ENCODE results near the gene CKAP2. TPM values are rescaled to one million over a fixed set of nuclear protein-coding genes. Genes with fewer than 3 reads are reported as not detected.

The CKAP2 gene
- total and polyA plus RNA-seq, 2 of the 8 experiments (the other 6 are each of a cell fraction or from before 2014, with no cell fraction given): 8.3 to 70.7 TPM

GRCh38 chr13:52450012-52450792, 5.1 kb upstream of the CKAP2 start, which contains the start of gene VPS36 (continued):
- peak; percentile 56 for TF ChIP-seq TAF1 (IDR thresholded peaks at IDR 0.05; ENCODE audit: low read depth, low read length)
- TF ChIP-seq SIX5 (IDR thresholded peaks at IDR 0.05; ENCODE audit: low read depth, low read length): no peak
- no peak for TF ChIP-seq CHD2 (IDR thresholded peaks at IDR 0.05; ENCODE audit: low read length)
- peak; percentile 20 for TF ChIP-seq TEAD4 (IDR thresholded peaks at IDR 0.05; ENCODE audit: low read depth, low read length)
- TF ChIP-seq CREB1 (IDR thresholded peaks at IDR 0.05): peak; percentile 69
- TF ChIP-seq JUND (IDR thresholded peaks at IDR 0.05; ENCODE audit: low read length): 0 out of 2 replicates have a peak, but pooled peaks have one; percentile 4
- TF ChIP-seq NANOG (IDR thresholded peaks at IDR 0.05; ENCODE audit: insufficient read depth, low read depth, low read length, poor library complexity, severe bottlenecking): peak; percentile 55
- peak; percentile 77 to 94 for TF ChIP-seq RAD21 (IDR thresholded peaks at IDR 0.05 in 1 of 2, conservative IDR thresholded peaks at IDR 0.05 in 1 of 2; ENCODE audit: low read depth in 2 of 2, low read length in 2 of 2)
- peak; percentile 93 for TF ChIP-seq YY1 (IDR thresholded peaks at IDR 0.05; ENCODE audit: low read depth, low read length)
- TF ChIP-seq TBP (IDR thresholded peaks at IDR 0.05; ENCODE audit: low read depth, low read length): peak; percentile 37
- 0 out of 2 replicates have a peak, but pooled peaks have one; percentile 27 for TF ChIP-seq TCF12 (IDR thresholded peaks at IDR 0.05; ENCODE audit: low read depth, low read length)
- TF ChIP-seq POLR2AphosphoS5 (IDR thresholded peaks at IDR 0.05; ENCODE audit: low read depth, low read length): peak; percentile 83
- TF ChIP-seq CTBP2 (IDR thresholded peaks at IDR 0.05; ENCODE audit: borderline replicate concordance, insufficient read depth, insufficient read length, low read length): peak; percentile 33
- 0 out of 2 replicates have a peak, but pooled peaks have one; percentile 13 for TF ChIP-seq KDM1A (IDR thresholded peaks at IDR 0.05; ENCODE audit: borderline replicate concordance, low read length)
- TF ChIP-seq MAFK (IDR thresholded peaks at IDR 0.05; ENCODE audit: low read depth, low read length): no peak
- peak in 1 of 2 experiments; percentile 64; a peak in 1 of 4 replicates for TF ChIP-seq HDAC2 (IDR thresholded peaks at IDR 0.05; ENCODE audit: borderline replicate concordance in 1 of 2, low read depth in 2 of 2, low read length in 2 of 2)
- TF ChIP-seq SP4 (IDR thresholded peaks at IDR 0.05; ENCODE audit: low read length): 0 out of 2 replicates have a peak, but pooled peaks have one; percentile 60
- peak; percentile 90 for TF ChIP-seq TAF7 (optimal IDR thresholded peaks at IDR 0.05; ENCODE audit: borderline replicate concordance, low read depth, low read length)
- 0 out of 2 replicates have a peak, but pooled peaks have one; percentile 20 for TF ChIP-seq SUZ12 (IDR thresholded peaks at IDR 0.05; ENCODE audit: low read length)
- TF ChIP-seq GTF2F1 (IDR thresholded peaks at IDR 0.05; ENCODE audit: borderline replicate concordance, low read depth, low read length): no peak
- TF ChIP-seq GABPA (IDR thresholded peaks at IDR 0.05; ENCODE audit: borderline replicate concordance, insufficient read depth, low read length): peak; percentile 79; the same call in 1 of the 2 replicates
- no peak for TF ChIP-seq RXRA (IDR thresholded peaks at IDR 0.05; ENCODE audit: insufficient read depth, low read depth, low read length)
- TF ChIP-seq PHF8 (conservative IDR thresholded peaks at IDR 0.05; ENCODE audit: low read depth, low read length): peak; percentile 96
- peak; percentile 94 for TF ChIP-seq KDM4A (IDR thresholded peaks at IDR 0.05; ENCODE audit: low read depth, low read length, severe bottlenecking)

All from H1 (cell line).